ENCODE data around the gene CFAP298.

DNA sequence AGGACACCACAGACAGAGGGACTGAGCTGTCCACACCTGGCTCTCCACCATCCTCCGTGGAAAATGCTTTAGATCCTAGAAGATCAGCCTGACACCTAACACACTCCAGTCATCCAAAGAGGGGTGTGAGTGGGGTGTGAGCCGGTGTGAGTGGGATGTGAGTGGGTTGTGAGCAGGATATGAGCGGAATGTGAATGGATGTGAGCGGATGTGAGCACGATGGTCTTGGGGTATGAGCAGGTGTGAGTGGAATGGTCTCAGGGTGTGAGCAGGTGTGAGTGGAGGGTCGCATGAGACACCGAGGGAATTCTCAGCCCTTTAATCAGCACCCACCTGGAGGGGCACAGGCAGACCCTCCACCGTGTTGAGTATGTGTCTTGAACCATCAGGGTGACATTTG is 27.7 kb downstream of the CFAP298 start:
- no peak for TF ChIP-seq POLR2A (IDR thresholded peaks at IDR 0.05)
- no peak for TF ChIP-seq CTCF (IDR thresholded peaks at IDR 0.05)
